ENCODE data around the gene GLYATL1B. TPM values are rescaled to one million over a fixed set of nuclear protein-coding genes. Genes with fewer than 3 reads are reported as not detected.
"Not testable (repeated sequence)": the region's sequence is repeated elsewhere in the genome, so short reads cannot be mapped to it uniquely, and the experiment has no call there.

GLYATL1B gene
- total RNA-seq, 1 donor from 2014 or later: not detected

DNA sequence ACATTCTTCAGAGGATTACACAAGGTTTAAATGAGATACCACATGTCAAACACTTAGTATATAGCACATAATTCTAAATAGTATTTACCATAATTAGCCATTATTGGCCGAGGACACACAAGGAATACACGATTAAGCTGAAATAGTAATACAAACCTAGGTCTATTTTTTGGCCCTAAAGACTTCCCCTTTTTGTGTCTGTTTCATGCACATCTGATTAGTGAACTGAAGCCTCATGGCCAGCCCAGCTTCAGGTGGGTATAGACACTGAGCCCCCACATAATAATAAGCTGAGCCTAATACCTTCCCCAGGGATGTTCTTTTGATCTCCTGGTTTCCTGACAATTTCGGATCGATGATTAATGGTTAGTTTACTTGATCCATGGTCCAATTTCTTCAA is 2.1 kb downstream of the GLYATL1B start:
- no peak for TF ChIP-seq CTCF (IDR thresholded peaks at IDR 0.05)
- CTCF ChIA-PET: interaction anchor here (0.7 to 1.7 kb wide), 4 partner anchors 10 to 130 kb away, joined by 3 to 6 read pairs (median 4); no protein-coding TSS in a partner anchor
- ATAC-seq (ENCODE audit: low read depth) (peak; percentile 95), DNase-seq (no peak)
- POLR2A ChIA-PET: interaction anchor here (0.8 to 1.4 kb wide), 8 partner anchors 8 to 56 kb away, joined by 3 to 7 read pairs (median 4); partner anchors contain the start of gene FAM111B
- intact Hi-C loops (cut with micrococcal nuclease): loop anchor here (1.0 to 2.0 kb wide), 2 partner anchors 10 to 15 kb away; no protein-coding TSS in a partner anchor
- peaks cover 23% of the 10 kb centered on the region for H3K36me3 Mint-ChIP-seq (ENCODE audit: low read depth)
- H3K27ac Mint-ChIP-seq: peak overlapping the region; percentile 81
- H3K4me1 Mint-ChIP-seq: peaks cover 55% of the 10 kb centered on the region
- H3K27me3 Mint-ChIP-seq: no peaks in the 10 kb centered on the region
- no peak overlapping the region for H3K4me3 Mint-ChIP-seq
- H3K9me3 Mint-ChIP-seq: no peaks in the 10 kb centered on the region

GRCh38 chr11:59093576-59093975 is 7.5 kb downstream of the GLYATL1B start:
- Mint-ChIP-seq H3K4me1 (peaks cover 83% of the 10 kb centered on the region), H3K27ac (peak overlapping the region; percentile 53), H3K36me3 (ENCODE audit: low read depth) (peaks cover 63% of the 10 kb centered on the region)
- DNase-seq; H3K27me3 Mint-ChIP-seq; intact Hi-C loops (cut with micrococcal nuclease); H3K9me3 Mint-ChIP-seq; H3K4me3 Mint-ChIP-seq; POLR2A ChIA-PET; CTCF ChIA-PET; ATAC-seq (ENCODE audit: low read depth): not testable (repeated sequence)

- Mint-ChIP-seq H3K4me3 (peak overlapping the region; percentile 42), H3K27ac (peak overlapping the region; percentile 91), H3K36me3 (ENCODE audit: low read depth) (peaks cover 70% of the 10 kb centered on the region), H3K4me1 (peaks cover 81% of the 10 kb centered on the region)
- POLR2A ChIA-PET: interaction anchor here (0.5 to 3.7 kb wide), 8 partner anchors 13 to 518 kb away, joined by 3 to 46 read pairs (median 4); partner anchors contain the start of genes DTX4 and FAM111B
- not testable (repeated sequence) for H3K9me3 Mint-ChIP-seq, DNase-seq, H3K27me3 Mint-ChIP-seq
- intact Hi-C loops (cut with micrococcal nuclease): loop anchor here (1.0 to 5.0 kb wide), 3 partner anchors 12 to 187 kb away; partner anchors contain the start of gene FAM111B
- CTCF ChIA-PET: interaction anchor here (1.6 to 1.9 kb wide), 2 partner anchors 37 to 63 kb away, joined by 4 to 6 read pairs; no protein-coding TSS in a partner anchor
- peak; percentile 92 for ATAC-seq (ENCODE audit: low read depth)
These were observed 9.1 kb downstream of the GLYATL1B start for GRCh38 chr11:59095225-59095624.

- H3K4me1 Mint-ChIP-seq: peaks cover 84% of the 10 kb centered on the region
These were observed 10.0 kb downstream of the GLYATL1B start for GRCh38 chr11:59095972-59096575.

DNA sequence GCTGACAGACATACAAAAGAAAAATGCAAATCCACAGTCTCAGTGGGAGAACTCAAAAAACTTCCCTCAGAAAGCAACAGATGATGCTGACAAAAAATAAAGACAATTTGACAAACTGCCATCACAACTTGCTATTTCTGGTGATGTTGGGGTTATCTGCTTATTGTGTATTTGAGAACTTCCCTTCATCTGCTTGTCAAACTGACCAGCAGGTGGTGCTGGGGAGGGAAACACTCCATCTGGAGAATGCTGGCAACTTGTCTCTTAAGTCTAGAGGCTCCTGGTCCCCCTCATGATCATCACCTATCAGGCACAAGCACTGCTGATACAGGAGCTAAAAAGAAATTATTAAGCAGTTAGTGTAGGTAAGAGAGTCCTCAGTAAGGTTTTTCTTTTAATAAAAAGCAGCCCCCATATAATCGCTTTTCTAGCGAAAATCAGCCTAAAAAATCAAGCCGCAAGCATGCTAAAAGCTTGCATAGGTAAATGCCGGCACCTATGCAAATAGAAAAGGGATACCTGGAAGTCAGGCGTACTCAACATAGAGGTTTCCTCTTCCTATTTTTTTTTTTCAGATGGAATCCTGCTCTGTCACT is 11.1 kb downstream of the GLYATL1B start:
- POLR2A ChIA-PET: interaction anchor here (0.6 to 3.7 kb wide), 11 partner anchors 11 to 519 kb away, joined by 3 to 46 read pairs (median 6); partner anchors contain the start of gene FAM111B
- peak; percentile 23 for ATAC-seq (ENCODE audit: low read depth)
- H3K4me1 Mint-ChIP-seq: peaks cover 91% of the 10 kb centered on the region
- no peak for TF ChIP-seq CTCF (IDR thresholded peaks at IDR 0.05)
- peak overlapping the region; percentile 91 for H3K27ac Mint-ChIP-seq
- no peaks in the 10 kb centered on the region for H3K9me3 Mint-ChIP-seq
- H3K36me3 Mint-ChIP-seq (ENCODE audit: low read depth): peaks cover 65% of the 10 kb centered on the region
- intact Hi-C loops (cut with micrococcal nuclease): loop anchor here (1.0 to 5.0 kb wide), 2 partner anchors 39 to 185 kb away; no protein-coding TSS in a partner anchor
- no peaks in the 10 kb centered on the region for H3K27me3 Mint-ChIP-seq
- H3K4me3 Mint-ChIP-seq: peak overlapping the region; percentile 73
- DNase-seq: no peak
- CTCF ChIA-PET: interaction anchor here (0.8 to 2.7 kb wide), 7 partner anchors 9 to 61 kb away, joined by 3 to 24 read pairs (median 4); partner anchors contain the start of gene FAM111B

More at GRCh38 chr11:59095972-59096575, 10.0 kb downstream of the GLYATL1B start:
- ChIA-PET CTCF (interaction anchor here (0.8 to 2.7 kb wide), 6 partner anchors 11 to 62 kb away, joined by 3 to 24 read pairs (median 5); partner anchors contain the start of gene FAM111B), POLR2A (interaction anchor here (0.5 to 3.7 kb wide), 14 partner anchors 8 to 523 kb away, joined by 3 to 46 read pairs (median 4); partner anchors contain the start of gene FAM111B)
- peaks cover 73% of the 10 kb centered on the region for H3K36me3 Mint-ChIP-seq (ENCODE audit: low read depth)
- peak overlapping the region; percentile 50 for H3K4me3 Mint-ChIP-seq
- H3K27ac Mint-ChIP-seq: peak overlapping the region; percentile 91
- H3K9me3 Mint-ChIP-seq; DNase-seq; ATAC-seq (ENCODE audit: low read depth); H3K27me3 Mint-ChIP-seq: not testable (repeated sequence)
- intact Hi-C loops (cut with micrococcal nuclease): loop anchor here (1.0 to 5.0 kb wide), 3 partner anchors 11 to 186 kb away; partner anchors contain the start of gene FAM111B

DNA sequence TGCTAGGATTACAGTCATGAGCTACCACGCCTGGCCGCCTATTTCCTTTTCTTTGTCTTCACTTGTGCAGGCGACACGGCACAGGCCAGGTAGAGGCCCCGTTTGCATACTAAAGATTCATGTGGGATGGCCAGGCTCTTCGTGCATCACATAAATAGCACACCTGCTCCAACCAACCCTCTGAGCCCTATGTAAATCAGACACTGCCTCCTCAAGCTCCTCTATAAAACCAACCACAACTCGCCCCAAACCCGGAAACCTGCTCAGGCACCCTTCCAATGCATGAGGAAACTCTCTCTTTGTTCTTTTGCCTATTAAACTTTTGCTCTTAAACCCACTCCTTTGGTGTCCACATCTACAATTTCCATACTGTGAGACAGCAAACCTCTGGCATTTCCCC is 11.8 kb downstream of the GLYATL1B start:
- DNase-seq; H3K27me3 Mint-ChIP-seq; H3K9me3 Mint-ChIP-seq; ATAC-seq (ENCODE audit: low read depth): not testable (repeated sequence)
- Mint-ChIP-seq H3K4me3 (peak overlapping the region; percentile 73), H3K27ac (peak overlapping the region; percentile 91), H3K4me1 (peaks cover 91% of the 10 kb centered on the region), H3K36me3 (ENCODE audit: low read depth) (peaks cover 58% of the 10 kb centered on the region)
- ChIA-PET CTCF (interaction anchor here (0.8 to 2.7 kb wide), 6 partner anchors 9 to 60 kb away, joined by 3 to 24 read pairs (median 7); partner anchors contain the start of gene FAM111B), POLR2A (interaction anchor here (0.6 to 3.7 kb wide), 9 partner anchors 10 to 520 kb away, joined by 3 to 46 read pairs (median 6); partner anchors contain the start of gene FAM111B)
- intact Hi-C loops (cut with micrococcal nuclease): loop anchor here (1.0 to 5.0 kb wide), 2 partner anchors 38 to 184 kb away; no protein-coding TSS in a partner anchor

All from activated B cell treated with CpG ODN at 0.5 μM for 24 hours (primary cell).